Cardiac fibroblast (primary cell): ENCODE results near the gene UHRF1.

Experiments used
- DNase-seq, 2 donors: peaks; one replicate each; pipeline versions ENCODE4 v3.0.0 to v3.0.0-alpha.2; 2010; ENCODE audit warnings: low read depth in 2 of 2
- H3K4me3 ChIP-seq, 2 donors: replicated peaks in 1 of 2; 1 replicate in 1 of 2; 2 replicates in 1 of 2; pipeline ENCODE4 v1.5.1; 2011; ENCODE audit warnings: low read depth in 2 of 2, low read length in 2 of 2, mild to moderate bottlenecking in 2 of 2, moderate library complexity in 1 of 2
- CTCF ChIP-seq: IDR thresholded peaks from one replicate; pipeline ENCODE4 v1.5.1; 2011; ENCODE audit warnings: low read depth, mild to moderate bottlenecking, low read length, inconsistent platforms

The UHRF1 gene

GRCh38 chr19:4987256-4987655 is 78.0 kb downstream of the UHRF1 start:
- H3K4me3 ChIP-seq, result no peak overlapping the region
- TF ChIP-seq CTCF, result no peak
- DNase-seq, result no peak

GRCh38 chr19:4987692-4988370 is 78.5 kb downstream of the UHRF1 start:
- no peak overlapping the region for H3K4me3 ChIP-seq
- no peak for TF ChIP-seq CTCF
- DNase-seq, result peak; percentile 17 to 38

GRCh38 chr19:4988770-4989251 is 79.5 kb downstream of the UHRF1 start:
- peak; percentile 70 to 92 for DNase-seq
- no peak overlapping the region for H3K4me3 ChIP-seq

GRCh38 chr19:4990306-4990705 is 81.0 kb downstream of the UHRF1 start:
- H3K4me3 ChIP-seq, result no peak overlapping the region

More at GRCh38 chr19:4988770-4989251, 79.5 kb downstream of the UHRF1 start:
- no peak for TF ChIP-seq CTCF

GRCh38 chr19:4991538-4991937 is 82.2 kb downstream of the UHRF1 start:
- no peak for TF ChIP-seq CTCF
- DNase-seq, result no peak
- no peak overlapping the region for H3K4me3 ChIP-seq

More at GRCh38 chr19:4990306-4990705, 81.0 kb downstream of the UHRF1 start:
- TF ChIP-seq CTCF, result no peak
- DNase-seq, result no peak

GRCh38 chr19:4991996-4992698 is 82.8 kb downstream of the UHRF1 start:
- no peak for TF ChIP-seq CTCF
- H3K4me3 ChIP-seq, result no peak overlapping the region
- DNase-seq, result no peak
